Kidney (tissue), 14 donors: Measurements from ENCODE around the gene HSPG2. TPM values are rescaled to one million over a fixed set of nuclear protein-coding genes. Genes with fewer than 3 reads are reported as not detected.

ENCODE experiments used
- DNase-seq, 5 donors: peaks; one replicate each; pipeline ENCODE4 v3.0.0-alpha.2; 2013 to 2020
- FAIRE-seq: peaks from 2 replicates; lab custom pipeline; 2012; peaks lifted over from hg19 to GRCh38; lab: Jason Lieb, UNC
- H3K27ac ChIP-seq, 2 donors: one replicate each; pipeline ENCODE4 v1.7.0; 2013; ENCODE audit warnings: low read depth in 2 of 2, low read length in 2 of 2, inconsistent platforms in 1 of 2
- H3K27me3 ChIP-seq: one replicate; pipeline ENCODE4 v1.7.1; 2013; ENCODE audit warnings: low read length, inconsistent platforms; ENCODE audit not compliant: control insufficient read depth, insufficient read depth
- H3K36me3 ChIP-seq, 3 donors: one replicate each; pipeline versions ENCODE4 v1.7.0 to v1.7.1; 2013; ENCODE audit warnings: low read length in 3 of 3, control low read depth in 1 of 3, inconsistent platforms in 1 of 3; ENCODE audit not compliant: insufficient read depth in 3 of 3, control insufficient read depth in 2 of 3
- H3K4me1 ChIP-seq, 3 donors: one replicate each; pipeline versions ENCODE4 v1.7.0 to v1.7.1; 2013; ENCODE audit warnings: low read length in 3 of 3, inconsistent platforms in 1 of 3, low read depth in 1 of 3; ENCODE audit not compliant: control insufficient read depth in 2 of 3, insufficient read depth in 2 of 3
- H3K4me3 ChIP-seq, 3 donors: one replicate each; pipeline versions ENCODE4 v1.7.0 to v1.8.1; 2013; ENCODE audit warnings: low read length in 3 of 3, control low read depth in 1 of 3, inconsistent platforms in 1 of 3
- H3K9ac ChIP-seq, 3 donors: one replicate each; pipeline versions ENCODE4 v1.7.0 to v1.7.1; 2013; ENCODE audit warnings: low read length in 3 of 3, control low read depth in 1 of 3, inconsistent platforms in 1 of 3
- H3K9me3 ChIP-seq, 3 donors: one replicate each; pipeline versions ENCODE4 v1.7.0 to v1.7.1; 2013; ENCODE audit warnings: low read length in 3 of 3, control low read depth in 1 of 3, inconsistent platforms in 1 of 3; ENCODE audit not compliant: control insufficient read depth in 2 of 3, insufficient read depth in 1 of 3
- CTCF ChIP-seq: IDR thresholded peaks from 3 replicates; pipeline ENCODE4 v1.5.1; 2012; ENCODE audit warnings: mild to moderate bottlenecking, moderate library complexity, borderline replicate concordance; ENCODE audit not compliant: insufficient read depth; ENCODE audit errors: extremely low read depth
- intact Hi-C: fragments of 100-400 bp; cut with DNase I; formaldehyde crosslinking; loops from one replicate; pipeline ENCODE4 v1.11.1; 2022
- polyA plus RNA-seq: library from polyadenylated mRNA; stranded (reverse); fragments of 350-450 nt; fragmentation: Illumina TruSeq; extraction: RNeasy Lipid Tissue Mini Kit (QIAGEN cat#74804); gene quantifications from one replicate; pipeline ENCODE4 v1.2.3, GENCODE V29; 2014; ENCODE audit warnings: low read depth, low replicate concordance; ENCODE audit not compliant: insufficient read depth
- total RNA-seq: library from RNA; stranded (reverse); fragmentation: NEBNext Ultra II Directional; extraction: Animal tissue kit (Norgen Biotek cat#: 25700); gene quantifications from one replicate; pipeline ENCODE4 v1.2.1, GENCODE V29; 2021
- donor health status: control.
- donor health status: control.
- donor health status: control.
- donor health status: control.
- donor health status: control.
- donor health status: DM: yes; HTN: yes; CAD: no.
- donor health status: Normal renal cell carcinoma (clear cell type).

Gene HSPG2
- total and polyA plus RNA-seq, 2 donors from 2014 or later: 60.4 to 510 TPM

- no peak overlapping the region for H3K9ac ChIP-seq
- H3K4me1 ChIP-seq: peaks cover 0 to 2% (median 0%) of the 10 kb centered on the region in 3 donors
- H3K27me3 ChIP-seq: no peaks in the 10 kb centered on the region
- no peak for DNase-seq
- no peak overlapping the region for H3K27ac ChIP-seq
- no peak overlapping the region for H3K4me3 ChIP-seq
- no peak for FAIRE-seq
- TF ChIP-seq CTCF: no peak
- intact Hi-C loops: no loop called here
- no peaks in the 10 kb centered on the region for H3K36me3 ChIP-seq
- peaks cover 0 to 3% (median 0%) of the 10 kb centered on the region in 3 donors for H3K9me3 ChIP-seq
Measured at GRCh38 chr1:21816602-21817302, 120.4 kb downstream of the HSPG2 start.

GRCh38 chr1:21815724-21816321, 121.3 kb downstream of the HSPG2 start:
- H3K4me1 ChIP-seq: peaks cover 0 to 2% (median 0%) of the 10 kb centered on the region in 3 donors
- no peak for TF ChIP-seq CTCF
- intact Hi-C loops: no loop called here
- no peak overlapping the region for H3K9ac ChIP-seq
- FAIRE-seq: no peak
- no peaks in the 10 kb centered on the region for H3K36me3 ChIP-seq
- H3K9me3 ChIP-seq: peaks cover 0 to 3% (median 0%) of the 10 kb centered on the region in 3 donors
- H3K27ac ChIP-seq: no peak overlapping the region
- H3K27me3 ChIP-seq: no peaks in the 10 kb centered on the region
- DNase-seq: no peak
- H3K4me3 ChIP-seq: no peak overlapping the region

- no peaks in the 10 kb centered on the region for H3K36me3 ChIP-seq
- no peak for TF ChIP-seq CTCF
- H3K27ac ChIP-seq: no peak overlapping the region
- intact Hi-C loops: no loop called here
- no peak for FAIRE-seq
- H3K4me3 ChIP-seq: no peak overlapping the region
- H3K27me3 ChIP-seq: no peaks in the 10 kb centered on the region
- DNase-seq: no peak
- H3K9ac ChIP-seq: no peak overlapping the region
- H3K4me1 ChIP-seq: peaks cover 0 to 2% (median 0%) of the 10 kb centered on the region in 3 donors
- H3K9me3 ChIP-seq: peaks cover 0 to 3% (median 0%) of the 10 kb centered on the region in 3 donors
Measured at GRCh38 chr1:21814981-21815582, 122.0 kb downstream of the HSPG2 start.
